HCT116 (cell line): ENCODE data around the gene VHLL. TPM values are rescaled to one million over a fixed set of nuclear protein-coding genes. Genes with fewer than 3 reads are reported as not detected.

Experiments used
- ATAC-seq: fragments of 200-7000 bp; cut with Tn5 transposase; 2 replicates; pipeline ENCODE4 v1.9.1; 2020; ENCODE audit warnings: mild to moderate bottlenecking, moderate library complexity
- BruUV-seq: library from RNA; stranded (reverse); fragments of 400-500 nt; replicated peaks from 2 replicates; lab custom pipeline; 2021; lab: Mats Ljungman, UMichigan
- CTCF ChIA-PET: fragments of 300-600 bp; sonication (Branson Sonifier 250); formaldehyde crosslinking; loops from one replicate; lab custom pipeline; 2021; ENCODE audit warnings: antibody characterized with exemption; lab: Charles Lee
- POLR2A ChIA-PET: fragments of 300-600, 350-600 bp; sonication (Branson Sonifier 250); formaldehyde crosslinking; loops from one replicate; lab custom pipeline; 2021; ENCODE audit warnings: antibody characterized with exemption; lab: Charles Lee
- RAD21 ChIA-PET, 2 experiments: fragments of 300-600 bp; sonication (Branson Sonifier 250); formaldehyde crosslinking; loops; one replicate each; lab custom pipeline; 2023; ENCODE audit warnings: low total read pairs in 2 of 2; ENCODE audit not compliant: uncharacterized antibody in 2 of 2, unreplicated experiment in 2 of 2, low non-redundant PET in 1 of 2; lab: Charles Lee
- DNase-seq: peaks from one replicate; pipeline ENCODE4 v3.0.0-alpha.2; 2010; ENCODE audit warnings: low read depth, low spot score
- H2AFZ ChIP-seq: fragments of 200-600 bp; shearing (Covaris generic), sonication (generic); 2 replicates; pipeline ENCODE4 v1.6.1; 2017; ENCODE audit warnings: low read depth, mixed run types, mixed read lengths, antibody characterized with exemption, low read length; ENCODE audit not compliant: poor library complexity, severe bottlenecking
- H3K27ac ChIP-seq: 2 replicates; pipeline ENCODE4 v1.5.1; 2012; ENCODE audit warnings: low read depth, low read length
- H3K27me3 ChIP-seq: fragments of 200-600 bp; sonication (generic); 2 replicates; pipeline ENCODE4 v1.6.1; 2016; ENCODE audit warnings: mixed run types, low read length, mixed read lengths; ENCODE audit not compliant: insufficient read depth
- H3K36me3 ChIP-seq, 2 experiments: fragments of 200-500 bp in 1 of 2; fragments of 200-600 bp in 1 of 2; sonication (Bioruptor generic) in 1 of 2; sonication (generic) in 1 of 2; 2 replicates each; pipeline versions ENCODE4 v1.5.1 to v1.6.1; 2014 to 2016; ENCODE audit warnings: low read length in 2 of 2, inconsistent platforms in 1 of 2, mixed read lengths in 1 of 2, mixed run types in 1 of 2; ENCODE audit not compliant: insufficient read depth in 2 of 2, control insufficient read depth in 1 of 2
- H3K4me1 ChIP-seq, 2 experiments: fragments of 200-600 bp in 1 of 2; sonication (generic) in 1 of 2; 2 replicates each; pipeline versions ENCODE4 v1.5.1 to v1.6.1; 2012 to 2017; ENCODE audit warnings: low read length in 2 of 2, inconsistent platforms in 1 of 2, mild to moderate bottlenecking in 1 of 2, mixed read lengths in 1 of 2, mixed run types in 1 of 2, moderate library complexity in 1 of 2; ENCODE audit not compliant: insufficient read depth in 2 of 2, control insufficient read depth in 1 of 2
- H3K4me2 ChIP-seq: fragments of 200-600 bp; sonication (generic); 2 replicates; pipeline ENCODE4 v1.6.1; 2017; ENCODE audit warnings: mixed run types, low read length, mixed read lengths
- H3K4me3 ChIP-seq, 2 experiments: fragments of 200-600 bp in 1 of 2; sonication (generic) in 1 of 2; replicated peaks in 1 of 2; 2 replicates each; pipeline ENCODE4 v1.5.1; 2011 to 2016; ENCODE audit warnings: low read length in 2 of 2, control low read depth in 1 of 2, low read depth in 1 of 2, mild to moderate bottlenecking in 1 of 2, mixed read lengths in 1 of 2, mixed run types in 1 of 2
- H3K79me2 ChIP-seq: fragments of 200-600 bp; sonication (generic); 2 replicates; pipeline ENCODE4 v1.6.1; 2017; ENCODE audit warnings: mild to moderate bottlenecking, mixed run types, low read length, moderate library complexity, mixed read lengths; ENCODE audit not compliant: insufficient read depth
- H3K9ac ChIP-seq: fragments of 200-600 bp; sonication (generic); 2 replicates; pipeline ENCODE4 v1.6.1; 2016; ENCODE audit warnings: low read length, mixed read lengths
- H3K9me2 ChIP-seq: fragments of 200-600 bp; sonication (generic), shearing (Covaris generic); 2 replicates; pipeline ENCODE4 v1.6.1; 2017; ENCODE audit warnings: mixed run types, mild to moderate bottlenecking, moderate library complexity; ENCODE audit not compliant: insufficient read depth
- H3K9me3 ChIP-seq, 2 experiments: fragments of 200-500 bp in 1 of 2; fragments of 200-600 bp in 1 of 2; sonication (Bioruptor generic) in 1 of 2; sonication (generic) in 1 of 2; 2 replicates each; pipeline ENCODE4 v1.6.1; 2014 to 2017; ENCODE audit warnings: low read length in 2 of 2, mixed read lengths in 2 of 2, inconsistent platforms in 1 of 2, low read depth in 1 of 2, mild to moderate bottlenecking in 1 of 2, mixed run types in 1 of 2, moderate library complexity in 1 of 2; ENCODE audit not compliant: control insufficient read depth in 1 of 2, insufficient read depth in 1 of 2
- H4K20me1 ChIP-seq: fragments of 200-600 bp; sonication (generic), shearing (Covaris generic); 2 replicates; pipeline ENCODE4 v1.6.1; 2017; ENCODE audit warnings: mixed run types, mild to moderate bottlenecking, moderate library complexity; ENCODE audit not compliant: insufficient read depth
- CBX3 ChIP-seq: IDR thresholded peaks from 2 replicates; pipeline ENCODE4 v1.6.1; 2012; ENCODE audit warnings: low read depth
- CTCF ChIP-seq, 3 experiments: fragments of 200-600 bp in 1 of 3; sonication (generic) in 1 of 3; IDR thresholded peaks in 2 of 3; conservative IDR thresholded peaks in 1 of 3; 2 replicates each; pipeline ENCODE4 v1.5.1; 2012 to 2017; ENCODE audit warnings: low read depth in 2 of 3, low read length in 2 of 3, antibody characterized with exemption in 1 of 3, borderline replicate concordance in 1 of 3, control low read depth in 1 of 3, mild to moderate bottlenecking in 1 of 3, mixed read lengths in 1 of 3, mixed run types in 1 of 3, moderate library complexity in 1 of 3; ENCODE audit not compliant: insufficient read depth in 1 of 3
- EZH2 ChIP-seq: fragments of 200-600 bp; sonication (generic); IDR thresholded peaks from 2 replicates; pipeline ENCODE4 v1.6.1; 2017; ENCODE audit warnings: antibody characterized with exemption, mixed run types
- EZH2phosphoT487 ChIP-seq: fragments of 200-600 bp; IDR thresholded peaks from 2 replicates; pipeline ENCODE4 v1.6.1; 2018; ENCODE audit warnings: antibody characterized with exemption, borderline replicate concordance
- JUND ChIP-seq: IDR thresholded peaks from 2 replicates; pipeline ENCODE4 v1.6.1; 2012
- MAX ChIP-seq: IDR thresholded peaks from 2 replicates; pipeline ENCODE4 v1.6.1; 2012
- POLR2A ChIP-seq: IDR thresholded peaks from 2 replicates; pipeline ENCODE4 v1.7.0; 2011; ENCODE audit warnings: borderline replicate concordance; ENCODE audit not compliant: insufficient read depth, insufficient read length; ENCODE audit errors: extremely low read depth
- POLR2AphosphoS5 ChIP-seq: IDR thresholded peaks from 2 replicates; pipeline ENCODE4 v1.6.1; 2011; ENCODE audit warnings: mild to moderate bottlenecking, low read depth, low read length, moderate library complexity
- RAD21 ChIP-seq: IDR thresholded peaks from 2 replicates; pipeline ENCODE4 v1.6.1; 2012; ENCODE audit warnings: low read depth, mild to moderate bottlenecking
- REST ChIP-seq: IDR thresholded peaks from 2 replicates; pipeline ENCODE4 v1.6.1; 2012; ENCODE audit warnings: low read depth
- SIN3A ChIP-seq: IDR thresholded peaks from 2 replicates; pipeline ENCODE4 v1.6.1; 2012; ENCODE audit warnings: low read depth
- SP1 ChIP-seq: IDR thresholded peaks from 2 replicates; pipeline ENCODE4 v1.6.1; 2012; ENCODE audit warnings: low read depth
- SRF ChIP-seq: IDR thresholded peaks from 2 replicates; pipeline ENCODE4 v1.6.1; 2012; ENCODE audit warnings: low read depth
- TCF7L2 ChIP-seq: IDR thresholded peaks from 2 replicates; pipeline ENCODE4 v1.7.0; 2011; ENCODE audit warnings: borderline replicate concordance, inconsistent platforms; ENCODE audit not compliant: insufficient read depth, insufficient read length; ENCODE audit errors: extremely low read depth
- YY1 ChIP-seq: IDR thresholded peaks from 2 replicates; pipeline ENCODE4 v1.6.1; 2011; ENCODE audit warnings: low read length, low read depth, moderate library complexity, mild to moderate bottlenecking; ENCODE audit not compliant: insufficient replicate concordance; ENCODE audit errors: extremely low read depth
- ZNF274 ChIP-seq: fragments of 200-500 bp; sonication (Bioruptor generic); IDR thresholded peaks from 2 replicates; pipeline ENCODE4 v1.6.1; 2014; ENCODE audit warnings: mild to moderate bottlenecking, low read depth, low read length, inconsistent platforms
- intact Hi-C: fragments of 100-400 bp; cut with micrococcal nuclease; formaldehyde crosslinking; loops from 2 replicates; pipeline ENCODE4 v1.10.0; 2022
- total RNA-seq: library from RNA; stranded (reverse); gene quantifications from one replicate; pipeline ENCODE4 v1.2.1, GENCODE V29; 2021; ENCODE audit not compliant: unreplicated experiment
- TF ChIP-seq, protein P1 (sequence below): IDR thresholded peaks from 2 replicates; pipeline ENCODE4 v1.6.1; 2011; ENCODE audit warnings: mild to moderate bottlenecking, low read length, moderate library complexity; ENCODE audit not compliant: insufficient replicate concordance; ENCODE audit errors: extremely low read depth

Gene VHLL
- total RNA-seq, 1 experiment from 2014 or later = not detected

- TF ChIP-seq, protein P1, sequence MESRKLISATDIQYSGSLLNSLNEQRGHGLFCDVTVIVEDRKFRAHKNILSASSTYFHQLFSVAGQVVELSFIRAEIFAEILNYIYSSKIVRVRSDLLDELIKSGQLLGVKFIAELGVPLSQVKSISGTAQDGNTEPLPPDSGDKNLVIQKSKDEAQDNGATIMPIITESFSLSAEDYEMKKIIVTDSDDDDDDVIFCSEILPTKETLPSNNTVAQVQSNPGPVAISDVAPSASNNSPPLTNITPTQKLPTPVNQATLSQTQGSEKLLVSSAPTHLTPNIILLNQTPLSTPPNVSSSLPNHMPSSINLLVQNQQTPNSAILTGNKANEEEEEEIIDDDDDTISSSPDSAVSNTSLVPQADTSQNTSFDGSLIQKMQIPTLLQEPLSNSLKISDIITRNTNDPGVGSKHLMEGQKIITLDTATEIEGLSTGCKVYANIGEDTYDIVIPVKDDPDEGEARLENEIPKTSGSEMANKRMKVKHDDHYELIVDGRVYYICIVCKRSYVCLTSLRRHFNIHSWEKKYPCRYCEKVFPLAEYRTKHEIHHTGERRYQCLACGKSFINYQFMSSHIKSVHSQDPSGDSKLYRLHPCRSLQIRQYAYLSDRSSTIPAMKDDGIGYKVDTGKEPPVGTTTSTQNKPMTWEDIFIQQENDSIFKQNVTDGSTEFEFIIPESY = no peak
- TF ChIP-seq TCF7L2 (no peak), ZNF274 (no peak), POLR2AphosphoS5 (no peak), SRF (no peak), CBX3 (no peak), SP1 (no peak), MAX (no peak)
These were observed 20.6 kb upstream of the VHLL start (continued) for GRCh38 chr1:156319664-156320063.

- intact Hi-C loops = loop anchor here (5.0 kb wide), 1 partner anchor 175 kb away; no protein-coding TSS in a partner anchor
- CTCF ChIA-PET = no interaction called here
These were observed 17.8 kb upstream of the VHLL start for GRCh38 chr1:156316909-156317308.

More at GRCh38 chr1:156316909-156317308, 17.8 kb upstream of the VHLL start:
- RAD21 ChIA-PET = no interaction called here
- POLR2A ChIA-PET = no interaction called here
- H3K9me2 ChIP-seq = no peaks in the 10 kb centered on the region
- H3K27ac ChIP-seq = no peak overlapping the region
- no peak overlapping the region for H3K4me3 ChIP-seq
- TF ChIP-seq YY1 (no peak), JUND (no peak), POLR2A (no peak), CBX3 (no peak), RAD21 (no peak), CTCF (IDR thresholded peaks at IDR 0.05 in 2 of 3, conservative IDR thresholded peaks at IDR 0.05 in 1 of 3; ENCODE audit: borderline replicate concordance in 1 of 3, insufficient read depth in 1 of 3, low read depth in 2 of 3, low read length in 2 of 3) (no peak), SRF (no peak), REST (no peak), EZH2 (no peak), EZH2phosphoT487 (no peak), SIN3A (no peak), POLR2AphosphoS5 (no peak), MAX (no peak), TCF7L2 (no peak)
- no peaks in the 10 kb centered on the region for H3K4me1 ChIP-seq
- no peaks in the 10 kb centered on the region for H3K27me3 ChIP-seq
- H3K79me2 ChIP-seq = peaks cover 89% of the 10 kb centered on the region
- H3K9ac ChIP-seq = no peak overlapping the region
- no peak overlapping the region for H3K4me2 ChIP-seq
- peaks cover 3% of the 10 kb centered on the region; the same call in 1 of the 2 replicates for H4K20me1 ChIP-seq
- ATAC-seq (no peak), DNase-seq (no peak)
- BruUV-seq = no TSS peak
- H3K9me3 ChIP-seq = no peaks in the 10 kb centered on the region
- H2AFZ ChIP-seq = no peak overlapping the region
- H3K36me3 ChIP-seq = peaks cover 80 to 91% of the 10 kb centered on the region in 2 experiments
